SIG-M5 (cell line): Measurements from ENCODE around the gene CMTM3.
A peak's percentile ranks its signal among the peaks of the same experiment; 100 is the strongest.
"Not testable (repeated sequence)": the region's sequence is repeated elsewhere in the genome, so short reads cannot be mapped to it uniquely, and the experiment has no call there.

Source experiments
- DNase-seq: peaks from one replicate; lab custom pipeline; 2025; lab: John Stamatoyannopoulos, UW

CMTM3 gene

GRCh38 chr16:66635406-66635805 lies 30.9 kb downstream of the CMTM3 start:
- no peak for DNase-seq

- DNase-seq, result no peak
Measured at GRCh38 chr16:66636199-66636598, 31.7 kb downstream of the CMTM3 start.

GRCh38 chr16:66637806-66638205 lies 33.3 kb downstream of the CMTM3 start:
- no peak for DNase-seq

- no peak for DNase-seq
Measured at GRCh38 chr16:66639091-66639885, 34.8 kb downstream of the CMTM3 start.

GRCh38 chr16:66640724-66641314 lies 36.3 kb downstream of the CMTM3 start:
- no peak for DNase-seq

- no peak for DNase-seq
Measured at GRCh38 chr16:66641387-66641786, 36.9 kb downstream of the CMTM3 start.

- no peak for DNase-seq
Measured at GRCh38 chr16:66647866-66648265, 43.4 kb downstream of the CMTM3 start.

GRCh38 chr16:66649167-66649566 lies 44.7 kb downstream of the CMTM3 start:
- no peak for DNase-seq

GRCh38 chr16:66649636-66650205 lies 45.2 kb downstream of the CMTM3 start:
- no peak for DNase-seq

- peak; percentile 43 for DNase-seq
Measured at GRCh38 chr16:66650707-66651473, 46.4 kb downstream of the CMTM3 start.

GRCh38 chr16:66651474-66651765 lies 46.9 kb downstream of the CMTM3 start:
- DNase-seq, result no peak

GRCh38 chr16:66651965-66652364 lies 47.5 kb downstream of the CMTM3 start:
- no peak for DNase-seq

GRCh38 chr16:66652661-66653360 lies 48.3 kb downstream of the CMTM3 start:
- DNase-seq, result no peak

GRCh38 chr16:66653581-66654350 lies 49.3 kb downstream of the CMTM3 start:
- DNase-seq, result no peak

GRCh38 chr16:66656547-66656946 lies 52.0 kb downstream of the CMTM3 start:
- DNase-seq, result no peak

- no peak for DNase-seq
Measured at GRCh38 chr16:66658143-66658859, 53.8 kb downstream of the CMTM3 start.

- no peak for DNase-seq
Measured at GRCh38 chr16:66658860-66659190, 54.3 kb downstream of the CMTM3 start.

- DNase-seq, result no peak
Measured at GRCh38 chr16:66660422-66661209, 56.1 kb downstream of the CMTM3 start.

GRCh38 chr16:66661210-66661560 lies 56.7 kb downstream of the CMTM3 start:
- DNase-seq, result no peak

GRCh38 chr16:66661671-66662346 lies 57.3 kb downstream of the CMTM3 start:
- DNase-seq, result not testable (repeated sequence)
